Loucy (cell line): ENCODE results near the gene CNNM1.

ENCODE experiments used
- H2AFZ ChIP-seq: fragments of 200-600 bp; sonication (generic); 2 replicates; pipeline ENCODE4 v1.6.0; 2016; ENCODE audit warnings: antibody characterized with exemption, mild to moderate bottlenecking, low read length, moderate library complexity
- H3F3A ChIP-seq: fragments of 200-600 bp; 2 replicates; pipeline ENCODE4 v1.6.0; 2016; ENCODE audit warnings: antibody characterized with exemption, low read depth, mild to moderate bottlenecking
- H3K27me3 ChIP-seq: fragments of 200-600 bp; sonication (generic); 2 replicates; pipeline ENCODE4 v1.6.1; 2014; ENCODE audit warnings: low read length, mild to moderate bottlenecking; ENCODE audit not compliant: insufficient read depth, poor library complexity, severe bottlenecking
- H3K36me3 ChIP-seq: fragments of 200-600 bp; sonication (generic); 2 replicates; pipeline ENCODE4 v1.6.1; 2016; ENCODE audit warnings: low read length; ENCODE audit not compliant: insufficient read depth
- H3K4me1 ChIP-seq: fragments of 200-600 bp; sonication (generic); 2 replicates; pipeline ENCODE4 v1.5.1; 2014; ENCODE audit warnings: low read length, mild to moderate bottlenecking; ENCODE audit not compliant: insufficient read depth, poor library complexity, severe bottlenecking
- H3K4me2 ChIP-seq: fragments of 200-600 bp; sonication (generic); 2 replicates; pipeline ENCODE4 v1.6.0; 2014; ENCODE audit warnings: antibody characterized with exemption, low read length, low read depth, mild to moderate bottlenecking; ENCODE audit not compliant: poor library complexity, severe bottlenecking
- H3K4me3 ChIP-seq: fragments of 200-600 bp; sonication (generic); 2 replicates; pipeline ENCODE4 v1.5.1; 2014; ENCODE audit warnings: low read length, mild to moderate bottlenecking, mixed read lengths; ENCODE audit not compliant: poor library complexity, severe bottlenecking
- H3K79me2 ChIP-seq: fragments of 200-600 bp; sonication (generic); 2 replicates; pipeline ENCODE4 v1.6.1; 2014; ENCODE audit warnings: low read length; ENCODE audit not compliant: insufficient read depth
- H3K9ac ChIP-seq: fragments of 200-600 bp; sonication (generic); 2 replicates; pipeline ENCODE4 v1.6.0; 2014; ENCODE audit warnings: mild to moderate bottlenecking, low read depth, low read length, moderate library complexity; ENCODE audit not compliant: poor library complexity, severe bottlenecking
- H3K9me2 ChIP-seq: fragments of 200-600 bp; sonication (generic); replicated peaks from 2 replicates; pipeline ENCODE4 v1.6.1; 2016; ENCODE audit warnings: low read depth, low read length, mixed read lengths
- H3K9me3 ChIP-seq: fragments of 200-600 bp; sonication (generic); 2 replicates; pipeline ENCODE4 v1.6.1; 2014; ENCODE audit warnings: mild to moderate bottlenecking, antibody characterized with exemption, low read length, low read depth; ENCODE audit not compliant: insufficient read depth
- H4K20me1 ChIP-seq: fragments of 200-600 bp; sonication (generic); 2 replicates; pipeline ENCODE4 v1.6.0; 2014; ENCODE audit warnings: antibody characterized with exemption, low read length, mild to moderate bottlenecking; ENCODE audit not compliant: insufficient read depth, poor library complexity, severe bottlenecking
- EZH2phosphoT487 ChIP-seq: fragments of 200-600 bp; IDR thresholded peaks from 2 replicates; pipeline ENCODE4 v1.6.1; 2018; ENCODE audit warnings: antibody characterized with exemption, mild to moderate bottlenecking, moderate library complexity, borderline replicate concordance
- TF ChIP-seq, protein P1 (sequence below): fragments of 200-600 bp; sonication (generic); conservative IDR thresholded peaks from 2 replicates; pipeline ENCODE4 v1.5.1; 2014; ENCODE audit warnings: mild to moderate bottlenecking, antibody characterized with exemption, low read length

CNNM1 gene

GRCh38 chr10:99410876-99411275 is 81.7 kb downstream of the CNNM1 start:
- Histone ChIP-seq H2AFZ (no peak overlapping the region), H3K9ac (no peak overlapping the region), H3K4me3 (no peak overlapping the region), H3F3A (no peaks in the 10 kb centered on the region), H3K79me2 (no peaks in the 10 kb centered on the region), H3K4me2 (no peak overlapping the region), H4K20me1 (no peaks in the 10 kb centered on the region), H3K4me1 (no peaks in the 10 kb centered on the region), H3K9me2 (no peaks in the 10 kb centered on the region), H3K9me3 (no peaks in the 10 kb centered on the region), H3K36me3 (peaks cover 13% of the 10 kb centered on the region; the same call in 1 of the 2 replicates), H3K27me3 (no peaks in the 10 kb centered on the region)
- TF ChIP-seq, protein P1, sequence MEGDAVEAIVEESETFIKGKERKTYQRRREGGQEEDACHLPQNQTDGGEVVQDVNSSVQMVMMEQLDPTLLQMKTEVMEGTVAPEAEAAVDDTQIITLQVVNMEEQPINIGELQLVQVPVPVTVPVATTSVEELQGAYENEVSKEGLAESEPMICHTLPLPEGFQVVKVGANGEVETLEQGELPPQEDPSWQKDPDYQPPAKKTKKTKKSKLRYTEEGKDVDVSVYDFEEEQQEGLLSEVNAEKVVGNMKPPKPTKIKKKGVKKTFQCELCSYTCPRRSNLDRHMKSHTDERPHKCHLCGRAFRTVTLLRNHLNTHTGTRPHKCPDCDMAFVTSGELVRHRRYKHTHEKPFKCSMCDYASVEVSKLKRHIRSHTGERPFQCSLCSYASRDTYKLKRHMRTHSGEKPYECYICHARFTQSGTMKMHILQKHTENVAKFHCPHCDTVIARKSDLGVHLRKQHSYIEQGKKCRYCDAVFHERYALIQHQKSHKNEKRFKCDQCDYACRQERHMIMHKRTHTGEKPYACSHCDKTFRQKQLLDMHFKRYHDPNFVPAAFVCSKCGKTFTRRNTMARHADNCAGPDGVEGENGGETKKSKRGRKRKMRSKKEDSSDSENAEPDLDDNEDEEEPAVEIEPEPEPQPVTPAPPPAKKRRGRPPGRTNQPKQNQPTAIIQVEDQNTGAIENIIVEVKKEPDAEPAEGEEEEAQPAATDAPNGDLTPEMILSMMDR, result no peak
- TF ChIP-seq EZH2phosphoT487, result no peak

GRCh38 chr10:99411546-99411945 is 82.4 kb downstream of the CNNM1 start:
- Histone ChIP-seq H2AFZ (no peak overlapping the region), H3F3A (no peaks in the 10 kb centered on the region), H3K9me2 (no peaks in the 10 kb centered on the region), H3K9ac (no peak overlapping the region), H3K27me3 (no peaks in the 10 kb centered on the region), H3K79me2 (no peaks in the 10 kb centered on the region), H3K4me2 (no peak overlapping the region), H3K4me1 (no peaks in the 10 kb centered on the region), H4K20me1 (no peaks in the 10 kb centered on the region), H3K9me3 (no peaks in the 10 kb centered on the region), H3K36me3 (peaks cover 6% of the 10 kb centered on the region; the same call in 1 of the 2 replicates), H3K4me3 (no peak overlapping the region)
- TF ChIP-seq EZH2phosphoT487, result no peak
- TF ChIP-seq, protein P1, result no peak

DNA sequence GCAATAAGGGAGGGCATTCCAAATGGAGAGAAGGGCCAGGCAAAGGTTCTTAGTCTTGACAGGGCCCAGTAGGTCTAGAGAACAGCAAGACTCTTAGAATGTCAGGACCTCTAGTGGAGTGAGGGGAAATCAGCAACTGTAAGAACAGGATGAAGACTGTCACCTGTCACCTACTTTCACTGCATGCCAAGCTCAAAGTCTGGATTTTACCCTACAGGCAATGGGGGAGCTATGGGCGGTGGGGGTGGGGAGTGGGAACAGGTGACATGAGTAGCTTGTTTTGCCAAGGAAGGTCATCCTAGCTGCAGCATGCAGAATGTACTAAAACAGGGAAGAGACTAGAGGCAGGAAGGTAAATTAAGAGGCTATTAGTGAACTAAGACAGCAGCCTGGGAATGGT is 82.9 kb downstream of the CNNM1 start:
- TF ChIP-seq EZH2phosphoT487, result no peak
- TF ChIP-seq, protein P1, result no peak; the same call in 1 of the 2 replicates
- peaks cover 2% of the 10 kb centered on the region; the same call in 1 of the 2 replicates for H3K36me3 ChIP-seq
- H3K9me3 ChIP-seq, result no peaks in the 10 kb centered on the region
- no peak overlapping the region for H2AFZ ChIP-seq
- no peaks in the 10 kb centered on the region for H3F3A ChIP-seq
- no peaks in the 10 kb centered on the region for H3K79me2 ChIP-seq
- H3K9me2 ChIP-seq, result no peaks in the 10 kb centered on the region
- H3K27me3 ChIP-seq, result no peaks in the 10 kb centered on the region
- H3K4me3 ChIP-seq, result no peak overlapping the region
- H3K4me2 ChIP-seq, result no peak overlapping the region
- no peak overlapping the region for H3K9ac ChIP-seq
- no peaks in the 10 kb centered on the region for H3K4me1 ChIP-seq
- no peaks in the 10 kb centered on the region for H4K20me1 ChIP-seq
